AML-193 (cell line): Measurements from ENCODE around the gene TNNC1.

ENCODE experiments used
- DNase-seq, 2 experiments: peaks; one replicate each; lab custom pipeline; 2025; lab: John Stamatoyannopoulos, UW

TNNC1 gene

DNA sequence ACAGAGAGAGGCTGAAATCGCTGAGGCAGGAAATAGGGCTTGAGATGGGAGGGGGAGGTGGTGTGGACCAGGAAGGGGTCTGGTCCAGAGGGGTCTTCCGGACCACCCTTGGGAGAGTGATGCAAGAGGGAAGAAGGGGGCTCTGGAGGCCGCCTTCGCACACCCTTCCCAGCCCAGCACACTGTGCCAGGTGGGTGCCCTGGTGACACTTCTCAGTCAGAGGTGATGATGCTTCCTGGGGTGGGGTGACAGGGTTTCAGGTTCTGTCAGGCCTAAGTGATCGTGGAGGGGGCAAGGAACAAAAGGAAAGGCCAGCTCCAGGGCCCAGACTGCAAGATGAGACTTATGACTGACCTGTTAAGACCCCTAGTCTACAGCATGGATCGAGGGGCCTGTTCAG is 21.6 kb downstream of the TNNC1 start:
- no peak for DNase-seq

DNA sequence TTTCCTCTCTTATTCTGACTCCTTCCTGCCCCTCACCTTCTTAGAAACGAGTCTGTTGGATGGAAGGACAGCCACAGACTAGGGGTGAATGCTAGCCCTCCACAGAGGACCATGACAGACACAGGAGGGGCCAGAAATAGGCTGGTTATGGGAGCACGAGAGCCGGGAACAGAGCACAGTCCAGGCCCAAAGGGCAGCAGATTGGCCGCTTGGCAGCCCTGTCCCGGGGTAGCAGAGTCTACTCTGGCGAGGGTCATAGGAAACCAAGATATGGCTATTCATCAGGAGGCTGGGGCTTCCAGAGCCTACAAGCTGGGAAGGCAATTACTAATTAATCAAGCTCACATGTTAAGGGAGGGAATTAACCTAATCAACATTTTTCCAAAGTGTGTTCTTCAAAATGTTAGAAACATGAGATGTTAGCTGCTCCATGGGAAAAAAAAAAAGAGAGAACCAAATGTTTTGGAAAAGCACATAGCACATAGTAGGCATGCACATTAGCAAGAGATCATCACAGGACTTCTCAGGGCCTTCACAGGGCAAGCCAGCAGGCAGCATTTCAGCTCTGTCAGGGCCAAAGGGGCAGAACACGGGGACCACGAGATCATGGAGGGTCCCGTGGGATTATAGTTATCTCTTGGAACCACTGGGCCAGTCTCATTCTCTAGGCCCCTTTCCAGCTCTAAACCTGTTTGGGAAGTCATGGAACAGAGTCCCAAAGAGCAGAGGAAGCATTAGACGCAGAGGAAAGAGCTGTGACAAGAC is 22.2 kb downstream of the TNNC1 start:
- DNase-seq, result no peak

DNA sequence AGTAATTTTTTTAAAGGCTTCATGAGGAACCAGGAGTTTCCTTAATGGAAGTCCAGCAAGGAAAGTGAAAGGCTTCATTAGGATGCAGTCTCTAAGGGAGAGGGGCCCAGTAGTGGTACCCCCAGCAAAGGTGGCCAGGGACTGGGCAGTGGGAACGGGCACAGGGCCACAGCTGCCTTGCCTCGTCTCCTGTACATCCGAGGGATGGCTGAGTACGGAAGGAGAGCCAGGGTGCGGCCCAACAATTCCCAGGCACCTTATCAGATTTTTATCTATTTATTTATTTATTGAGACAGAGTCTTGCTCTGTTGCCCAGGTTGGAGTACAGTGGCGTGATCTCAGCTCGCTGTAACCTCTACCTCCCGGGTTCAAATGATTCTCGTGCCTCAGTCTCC is 23.4 kb downstream of the TNNC1 start:
- DNase-seq, result no peak

DNA sequence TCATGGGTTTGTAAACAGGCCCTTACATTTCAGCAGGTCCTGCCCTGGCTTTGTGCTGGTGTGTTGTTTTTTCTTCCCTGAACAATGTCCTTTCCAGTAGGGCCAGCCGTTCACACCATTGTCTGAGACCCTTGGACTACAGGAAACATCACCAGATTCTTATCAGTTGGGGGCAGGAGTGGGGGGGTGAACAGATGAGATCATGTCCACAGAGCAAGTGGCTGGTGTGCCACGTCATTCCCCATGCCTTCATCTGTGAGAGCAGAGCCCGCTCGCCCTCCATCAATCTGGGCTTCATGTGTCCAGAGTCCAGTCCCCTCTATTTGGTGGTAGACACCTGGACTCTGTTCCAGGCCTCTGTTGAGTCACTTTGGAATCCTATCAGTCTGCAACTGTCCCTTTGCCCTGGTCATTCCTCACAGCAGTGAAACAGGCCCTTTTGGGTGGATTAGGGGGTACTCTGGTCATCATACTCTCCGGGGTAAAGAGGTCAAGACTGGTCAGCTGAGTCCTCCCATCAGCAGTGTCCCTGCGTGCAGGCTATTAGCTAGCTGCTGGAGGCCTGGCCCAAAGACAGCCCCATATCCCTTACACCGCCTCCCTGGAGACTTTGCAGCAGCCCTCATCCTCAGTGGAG is 23.9 kb downstream of the TNNC1 start:
- DNase-seq, result no peak

DNA sequence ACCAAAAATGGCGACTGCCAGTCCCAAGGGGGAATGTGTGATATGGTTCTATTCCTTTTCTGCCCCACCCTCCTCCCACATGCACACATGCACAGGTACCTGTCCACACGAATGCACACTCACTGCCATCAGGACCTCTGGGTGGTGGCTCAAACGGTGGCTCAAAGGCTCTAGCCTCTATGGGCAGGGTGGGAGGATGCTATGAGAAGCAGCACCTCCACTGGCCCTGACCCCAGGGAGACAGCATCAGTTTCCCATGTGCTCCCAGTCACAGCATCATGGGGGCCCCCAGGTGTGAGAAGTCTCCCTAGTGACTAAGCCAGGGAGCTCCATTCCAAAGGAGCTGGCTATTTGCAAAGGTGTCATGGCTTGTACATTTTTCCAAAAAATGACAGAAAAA is 24.8 kb downstream of the TNNC1 start:
- no peak for DNase-seq

DNA sequence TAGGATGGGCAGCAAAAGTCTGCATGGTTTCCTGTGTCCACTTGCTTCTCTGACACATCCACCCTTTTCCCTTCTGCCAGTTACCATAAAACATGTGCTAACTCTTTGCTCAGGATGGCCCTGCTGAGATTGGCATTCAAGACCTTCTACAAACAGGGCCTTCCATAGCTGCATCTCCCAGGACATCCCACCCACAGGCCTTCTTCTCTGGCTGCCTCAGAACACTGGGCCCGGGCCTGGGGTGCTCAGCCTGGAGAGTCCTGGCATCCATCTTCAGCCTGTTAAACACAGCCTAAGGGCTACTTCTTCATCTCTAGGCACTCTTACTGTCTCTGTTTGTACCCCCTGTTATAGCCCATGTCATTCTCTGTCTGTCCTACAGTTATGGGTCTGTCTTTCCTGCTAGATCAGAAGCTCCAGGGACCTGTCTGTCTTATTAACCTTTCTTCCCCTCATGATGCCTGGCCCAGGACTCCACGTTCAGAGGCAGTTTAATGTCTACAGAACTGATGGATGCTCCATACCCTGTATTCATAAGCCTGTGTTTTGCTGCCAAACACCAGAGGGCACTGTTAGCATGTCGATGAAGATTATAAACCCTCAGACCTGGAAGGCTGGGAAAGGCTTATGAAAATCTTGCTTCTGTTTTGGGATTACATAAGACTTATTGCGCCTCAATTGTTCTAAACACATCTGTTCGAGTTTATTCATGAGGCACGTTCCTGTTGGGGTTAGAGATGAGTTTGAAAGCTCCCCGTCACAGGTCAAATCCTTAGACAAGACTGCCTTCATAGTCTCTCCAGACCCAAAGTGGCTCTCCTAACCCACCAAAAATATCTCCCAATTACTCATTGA is 25.5 kb downstream of the TNNC1 start:
- peak; percentile 73 to 82 for DNase-seq

DNA sequence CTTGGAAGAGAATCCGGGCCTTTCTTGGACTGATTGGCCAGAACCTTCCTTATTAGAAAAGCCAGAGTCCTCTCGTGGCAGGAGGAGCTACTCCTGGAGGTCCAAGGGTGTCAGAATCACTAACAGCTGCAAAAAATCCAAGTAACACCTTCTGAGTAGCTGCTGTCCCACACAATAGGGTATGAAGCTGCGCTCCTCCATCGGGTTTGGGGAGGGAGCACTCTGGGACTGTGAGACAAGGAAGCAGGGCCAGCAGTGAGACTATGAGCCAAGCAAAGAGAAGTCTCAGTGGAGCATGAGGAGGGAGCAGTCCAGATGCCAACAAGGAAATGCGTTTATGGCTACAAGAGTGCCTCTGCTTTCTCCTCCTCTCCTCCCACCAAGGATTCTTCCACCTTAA is 30.7 kb downstream of the TNNC1 start:
- no peak for DNase-seq

DNA sequence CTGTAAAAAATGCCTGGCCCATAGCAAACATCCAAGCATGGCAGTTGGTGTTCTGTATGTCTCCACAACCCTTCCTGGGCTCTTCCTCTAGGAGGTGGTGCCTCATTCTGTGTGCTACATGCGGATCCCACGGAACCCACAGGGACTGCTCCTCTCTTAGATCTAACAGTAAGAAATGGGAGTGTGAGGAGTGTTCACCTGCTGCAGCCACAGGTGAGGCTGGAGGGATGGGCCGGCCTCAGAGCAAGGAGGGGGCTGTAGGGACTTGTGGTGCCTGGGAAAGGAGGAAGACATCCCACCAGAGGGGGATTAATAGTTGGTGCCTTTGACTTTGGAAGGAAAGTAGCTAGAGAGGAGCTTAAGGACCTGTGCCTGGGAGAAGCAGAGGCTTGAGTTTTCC is 31.2 kb downstream of the TNNC1 start:
- no peak for DNase-seq

DNA sequence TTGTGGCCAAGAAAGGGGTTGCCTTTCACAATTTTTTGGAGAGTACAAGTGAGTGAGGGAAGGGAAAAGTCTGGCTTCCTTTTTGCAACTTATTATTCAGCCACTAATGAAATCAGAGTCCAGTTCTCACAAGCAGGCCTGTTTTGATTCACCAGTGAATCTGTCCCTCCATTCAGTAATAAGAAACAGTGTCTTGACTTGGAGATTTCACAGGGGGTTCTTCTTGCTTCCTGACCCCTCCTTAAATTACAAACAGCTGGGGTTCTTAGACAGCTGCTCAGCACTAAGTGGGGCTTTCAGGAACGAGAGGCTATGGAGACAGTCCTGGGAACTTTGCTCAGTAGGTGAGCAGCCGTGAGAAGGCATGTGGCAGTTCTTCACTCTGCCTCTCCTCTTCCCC is 33.5 kb downstream of the TNNC1 start:
- no peak for DNase-seq

DNA sequence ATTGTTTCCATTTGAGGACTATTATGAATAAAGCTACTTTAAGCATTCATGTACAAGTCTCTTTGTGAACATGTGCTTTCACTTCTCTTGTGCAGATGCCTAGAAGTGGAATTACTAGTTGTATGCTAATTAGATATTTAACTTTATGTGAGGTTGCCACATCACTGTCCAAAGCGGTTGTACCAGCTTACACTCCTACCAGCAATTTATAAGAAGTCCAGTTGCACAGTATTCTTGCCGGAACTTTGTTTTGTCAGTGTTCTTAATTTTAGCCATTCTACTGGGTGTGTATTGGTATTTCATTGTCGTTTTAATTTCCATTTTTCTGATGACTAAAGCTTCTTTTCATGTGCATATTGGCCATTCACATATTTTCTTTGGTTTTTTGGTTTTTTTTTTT is 38.0 kb downstream of the TNNC1 start:
- no peak for DNase-seq

DNA sequence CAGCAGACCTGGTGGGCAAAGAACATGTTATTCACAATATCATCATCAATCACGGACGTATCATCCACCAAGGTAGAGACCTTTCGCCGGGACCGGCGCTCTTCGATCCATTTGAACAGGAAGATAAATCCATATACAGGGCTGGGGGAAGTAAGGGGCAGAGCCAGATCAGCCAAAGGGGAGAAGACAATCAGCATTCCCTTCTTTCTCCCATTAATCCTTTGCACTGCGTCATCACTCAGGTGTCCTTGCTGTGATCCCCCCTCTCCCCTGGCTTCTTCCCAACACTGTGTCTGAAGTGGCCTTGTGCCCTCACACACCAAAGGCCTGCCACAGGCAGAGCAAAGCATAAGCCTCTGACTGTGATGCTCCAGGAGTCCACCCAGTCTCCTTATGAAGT is 45.4 kb downstream of the TNNC1 start:
- DNase-seq, result no peak

DNA sequence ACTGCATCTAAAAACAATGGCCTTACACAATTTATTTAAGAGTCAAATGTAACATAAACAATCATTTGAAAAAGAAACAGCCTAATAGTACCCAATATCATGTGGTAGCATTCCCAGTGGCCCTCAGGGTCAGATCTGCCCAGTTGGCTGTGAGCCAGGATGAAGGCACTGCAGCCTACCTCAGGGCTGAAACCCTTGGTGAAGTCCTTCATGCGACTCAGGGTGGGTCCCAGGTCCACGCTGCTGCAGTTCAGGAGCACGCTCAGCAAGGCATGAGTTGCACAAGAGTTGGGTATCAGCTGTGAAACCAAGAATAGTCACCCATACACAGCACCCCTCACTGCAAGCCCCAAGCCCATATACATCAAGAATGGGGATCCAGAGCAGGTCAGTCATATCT is 46.1 kb downstream of the TNNC1 start:
- no peak for DNase-seq

DNA sequence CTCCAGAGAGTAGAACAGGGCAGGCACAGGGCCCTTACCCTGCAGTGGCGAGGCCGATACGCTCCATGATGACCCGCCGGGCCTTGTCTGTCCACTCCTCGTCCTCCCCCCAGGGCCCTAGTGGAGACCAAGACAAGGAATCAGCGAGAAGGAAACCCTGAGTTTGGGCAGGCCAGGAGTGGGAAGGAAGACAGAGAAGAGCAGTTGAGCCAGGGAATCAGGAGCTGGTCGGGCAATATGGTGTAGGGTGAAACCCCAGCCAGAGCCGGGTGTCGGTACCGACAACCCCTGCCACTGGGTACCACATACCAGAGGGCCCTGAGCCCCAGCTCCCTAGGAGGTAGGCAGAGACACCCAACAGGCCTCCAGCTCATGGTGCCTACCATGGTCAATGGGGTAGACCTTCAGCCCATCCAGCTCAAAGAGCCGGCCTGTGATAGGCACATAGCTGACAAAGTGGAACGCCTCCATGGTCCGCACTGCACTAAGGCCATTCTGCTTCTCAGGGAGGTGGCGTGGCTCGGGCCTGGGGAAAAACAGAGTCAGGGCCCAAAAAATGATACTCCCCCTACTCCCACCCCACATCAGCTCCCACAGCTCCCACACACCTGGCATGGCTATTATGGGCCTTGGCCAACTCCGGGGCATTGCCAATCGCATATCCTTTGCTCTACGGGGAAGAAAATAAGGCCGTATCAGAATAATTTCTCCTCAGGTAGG is 46.9 kb downstream of the TNNC1 start:
- no peak for DNase-seq

DNA sequence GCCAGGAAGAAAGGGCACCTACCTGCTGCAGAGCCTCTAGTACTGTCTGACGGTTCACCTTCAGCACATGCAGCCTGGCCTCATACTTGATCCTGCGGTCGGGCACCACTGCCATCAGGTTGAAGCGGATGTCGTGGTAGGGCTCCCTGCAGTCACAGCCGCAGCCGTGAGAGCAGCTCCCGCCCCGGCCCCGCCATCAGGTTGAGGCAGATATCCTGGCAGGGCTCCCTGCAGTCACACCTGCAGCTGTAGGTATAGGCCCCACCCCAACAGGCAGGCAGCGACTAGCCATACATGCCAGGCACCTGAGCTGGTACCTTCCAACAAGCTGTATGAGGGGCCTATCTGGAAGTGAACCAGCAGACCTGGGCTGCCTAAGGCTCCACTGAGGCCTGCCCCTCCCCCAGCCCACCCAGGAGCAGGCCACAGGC is 47.6 kb downstream of the TNNC1 start:
- no peak for DNase-seq

DNA sequence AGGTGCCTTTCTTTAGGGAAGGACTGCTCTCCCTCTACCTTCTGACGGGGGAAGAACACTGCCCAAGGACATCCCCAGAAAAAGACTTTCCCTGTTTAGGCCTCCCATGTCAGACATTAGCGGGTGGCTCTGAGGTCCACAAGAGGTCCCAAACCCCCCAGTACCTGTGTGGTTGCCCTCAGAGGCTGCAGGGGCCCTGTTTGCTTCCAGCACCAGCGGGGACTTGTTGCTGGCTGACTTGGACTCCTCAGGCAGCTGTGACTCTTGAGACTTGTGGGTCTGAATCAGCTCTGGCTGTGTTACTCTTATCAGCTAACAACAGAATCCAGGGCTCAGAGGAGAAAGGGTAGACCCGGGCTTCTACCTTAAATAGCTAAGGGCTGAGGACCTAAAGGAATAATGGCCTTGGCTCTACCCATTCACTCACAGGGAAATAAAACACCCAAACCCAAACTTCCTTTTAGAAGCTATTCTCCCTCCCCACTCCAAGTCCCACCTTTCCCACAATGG is 48.2 kb downstream of the TNNC1 start:
- DNase-seq, result no peak

DNA sequence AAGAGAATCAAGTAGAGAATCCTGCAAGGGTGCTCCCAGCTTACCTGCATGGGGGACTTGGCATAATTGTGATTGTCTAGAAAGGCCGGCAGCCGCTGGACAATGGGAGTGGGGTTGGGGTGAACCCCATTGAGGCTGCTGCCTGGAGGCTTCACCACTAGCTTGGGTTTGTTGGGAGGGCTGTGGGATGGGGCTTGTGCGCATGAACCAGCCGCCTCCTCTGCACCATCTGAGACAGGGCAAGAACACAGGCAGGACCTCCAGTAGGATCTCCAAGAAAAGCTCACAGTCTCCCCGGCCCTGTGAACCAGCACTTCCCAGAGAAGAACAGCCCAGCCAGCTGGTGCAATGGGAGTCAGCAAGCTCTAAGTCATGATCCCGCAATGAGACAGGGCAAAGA is 48.8 kb downstream of the TNNC1 start:
- no peak for DNase-seq

DNA sequence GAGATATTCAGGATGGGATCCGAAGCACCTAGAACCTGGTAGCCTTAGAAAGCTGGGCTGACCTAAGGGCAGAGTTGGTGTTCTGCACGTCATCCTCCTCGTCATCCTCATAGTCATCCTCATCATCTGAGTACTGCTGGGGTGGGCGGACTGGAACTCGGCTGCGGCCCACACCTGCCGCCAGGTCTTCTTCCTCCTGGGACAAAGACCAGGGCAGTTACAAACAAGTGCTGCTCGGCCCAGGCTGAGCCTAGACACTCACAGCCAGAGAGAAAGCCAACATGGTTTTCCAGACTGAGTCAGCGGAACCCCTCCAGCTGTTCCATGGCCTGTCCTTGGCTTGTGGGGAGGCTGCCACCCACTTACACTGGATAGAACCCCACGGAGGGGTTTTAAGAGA is 49.5 kb downstream of the TNNC1 start:
- no peak for DNase-seq

DNA sequence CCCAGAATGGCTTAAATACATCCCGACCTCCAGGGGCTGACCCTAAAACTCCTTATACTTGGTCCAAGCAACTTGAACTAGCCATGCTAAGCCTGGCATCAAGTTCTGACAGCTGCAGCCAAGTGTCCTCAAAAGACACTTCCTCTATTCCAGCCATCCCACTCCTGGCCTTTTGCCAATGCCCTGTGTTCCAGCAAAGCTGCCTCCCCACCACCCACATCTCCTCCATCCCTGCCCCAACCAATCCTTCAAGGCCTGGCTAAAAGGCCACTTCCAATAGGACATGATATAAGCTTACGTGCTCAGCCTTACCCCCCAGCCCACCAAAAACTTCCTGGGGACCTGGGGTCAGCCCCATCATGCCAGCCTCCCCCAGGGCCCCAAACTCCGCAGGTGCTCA is 49.9 kb downstream of the TNNC1 start:
- DNase-seq, result no peak

DNA sequence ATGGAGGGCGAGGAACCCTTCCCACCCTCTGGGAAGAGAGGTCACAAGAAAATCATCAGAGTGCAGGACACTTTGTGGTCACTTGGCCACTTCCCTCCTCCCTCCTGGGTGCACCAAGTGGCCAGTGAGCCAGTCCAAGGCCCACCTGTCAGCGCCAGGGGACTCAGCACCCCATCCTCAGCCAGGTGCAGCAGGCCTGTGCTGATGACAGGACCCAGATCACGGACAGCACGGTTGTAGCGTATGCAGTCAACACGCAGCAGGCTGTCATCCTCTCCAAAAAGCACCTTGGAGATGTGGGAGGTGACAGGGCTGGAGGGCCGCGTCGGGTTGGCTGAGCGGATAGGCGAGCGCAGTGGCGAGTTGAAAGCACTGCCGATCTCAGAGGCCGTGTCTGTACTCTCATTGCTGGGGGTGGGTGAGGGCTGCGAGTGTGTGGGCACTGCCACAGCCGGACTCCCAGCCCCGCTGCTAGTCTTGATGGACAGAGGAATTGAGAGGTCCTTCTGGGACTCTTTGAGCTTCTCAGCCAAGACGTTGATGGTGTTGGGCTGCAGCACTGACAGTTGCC is 50.5 kb downstream of the TNNC1 start:
- DNase-seq, result no peak

DNA sequence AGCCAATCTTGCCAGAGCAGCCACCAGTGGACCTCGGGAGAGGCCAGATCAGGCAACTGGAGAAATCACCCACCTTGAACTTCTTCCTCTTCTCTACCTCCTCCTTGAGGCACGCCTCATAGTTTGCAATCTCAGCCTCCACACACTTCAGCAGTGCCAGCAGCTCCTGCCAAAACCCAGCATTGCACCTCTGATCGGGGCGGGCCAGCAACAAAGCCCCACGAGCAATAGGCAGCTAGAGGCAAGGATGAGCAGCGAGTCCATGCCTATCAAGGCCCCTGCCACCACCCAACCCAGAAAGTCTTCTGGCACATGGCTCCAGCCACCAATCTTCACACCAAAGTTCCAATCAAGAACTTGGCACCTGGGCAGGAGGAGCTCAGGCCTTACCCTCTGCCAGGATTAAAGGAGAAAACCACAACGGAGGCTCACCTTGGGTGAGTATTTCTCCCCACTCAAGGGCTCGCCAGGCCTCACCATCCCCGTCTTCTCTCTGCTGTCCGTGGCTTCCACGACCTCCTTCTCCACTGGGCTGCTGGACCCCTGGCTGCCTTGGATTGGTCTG is 51.1 kb downstream of the TNNC1 start:
- DNase-seq, result no peak

DNA sequence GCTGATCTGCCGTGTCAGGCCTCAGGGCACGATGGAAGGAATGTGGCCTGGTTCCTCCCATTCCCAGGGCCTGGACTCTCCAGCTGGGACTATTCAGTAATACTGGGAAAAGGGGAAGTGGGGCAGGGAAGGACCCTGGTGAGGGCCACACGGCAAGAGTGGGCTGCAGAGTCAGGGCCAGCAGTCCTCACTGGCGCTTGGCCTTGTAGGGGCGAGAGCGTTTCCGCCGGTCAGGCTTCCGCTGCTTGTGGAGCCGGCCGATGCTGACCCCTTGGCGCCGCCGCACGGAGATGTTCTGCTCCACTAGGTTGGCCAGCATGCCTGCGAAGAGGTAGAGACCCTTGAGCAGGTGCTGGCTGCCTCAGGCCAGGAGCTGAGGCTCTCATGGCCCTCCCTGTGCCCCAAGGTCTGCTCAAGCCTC is 51.7 kb downstream of the TNNC1 start:
- DNase-seq, result no peak
